GM23248 (cell line): Measurements from ENCODE around the gene CCND2. TPM values are rescaled to one million over a fixed set of nuclear protein-coding genes. Genes with fewer than 3 reads are reported as not detected.

Source experiments
- DNase-seq: peaks from one replicate; pipeline ENCODE4 v3.0.0-alpha.2; 2015
- H2AFZ ChIP-seq: fragments of 200-600 bp; sonication (generic); 2 replicates; pipeline ENCODE4 v1.6.1; 2016; ENCODE audit warnings: antibody characterized with exemption
- H3F3A ChIP-seq: fragments of 200-600 bp; sonication (generic); 2 replicates; pipeline ENCODE4 v1.6.1; 2016; ENCODE audit warnings: mild to moderate bottlenecking, antibody characterized with exemption, mixed run types; ENCODE audit not compliant: insufficient read depth
- H3K27ac ChIP-seq: fragments of 200-600 bp; sonication (generic); 2 replicates; pipeline ENCODE4 v1.5.1; 2016; ENCODE audit warnings: mild to moderate bottlenecking
- H3K27me3 ChIP-seq: fragments of 200-600 bp; sonication (generic); replicated peaks from 2 replicates; pipeline ENCODE4 v1.6.1; 2016; ENCODE audit warnings: mild to moderate bottlenecking; ENCODE audit not compliant: insufficient read depth
- H3K36me3 ChIP-seq: fragments of 200-600 bp; sonication (generic); 2 replicates; pipeline ENCODE4 v1.6.1; 2016; ENCODE audit warnings: low read depth, mild to moderate bottlenecking
- H3K4me1 ChIP-seq: fragments of 200-600 bp; sonication (generic); 2 replicates; pipeline ENCODE4 v1.6.1; 2016; ENCODE audit warnings: mild to moderate bottlenecking; ENCODE audit not compliant: insufficient read depth
- H3K4me2 ChIP-seq: fragments of 200-600 bp; sonication (generic); one replicate; pipeline ENCODE4 v1.6.1; 2016; ENCODE audit warnings: mild to moderate bottlenecking; ENCODE audit not compliant: unreplicated experiment
- H3K4me3 ChIP-seq: fragments of 200-600 bp; sonication (generic); 2 replicates; pipeline ENCODE4 v1.5.1; 2016; ENCODE audit warnings: mild to moderate bottlenecking
- H3K79me2 ChIP-seq: fragments of 200-600 bp; sonication (generic); 2 replicates; pipeline ENCODE4 v1.6.1; 2016; ENCODE audit warnings: mild to moderate bottlenecking; ENCODE audit not compliant: insufficient read depth
- H3K9ac ChIP-seq: fragments of 200-600 bp; sonication (generic); 2 replicates; pipeline ENCODE4 v1.6.1; 2016; ENCODE audit warnings: mild to moderate bottlenecking
- H3K9me2 ChIP-seq: fragments of 200-600 bp; sonication (generic); 2 replicates; pipeline ENCODE4 v1.6.1; 2016; ENCODE audit warnings: mixed run types, mild to moderate bottlenecking, moderate library complexity; ENCODE audit not compliant: insufficient read depth
- H3K9me3 ChIP-seq: fragments of 200-600 bp; sonication (generic); one replicate; pipeline ENCODE4 v1.6.1; 2017; ENCODE audit warnings: low read depth
- H4K20me1 ChIP-seq: fragments of 200-600 bp; sonication (generic); 2 replicates; pipeline ENCODE4 v1.6.0; 2016; ENCODE audit not compliant: insufficient read depth
- EZH2 ChIP-seq: fragments of 200-600 bp; sonication (generic); IDR thresholded peaks from 2 replicates; pipeline ENCODE4 v1.6.1; 2018; ENCODE audit warnings: antibody characterized with exemption, mild to moderate bottlenecking; ENCODE audit not compliant: insufficient read depth, poor library complexity, severe bottlenecking
- EZH2phosphoT487 ChIP-seq: fragments of 200-600 bp; sonication (generic); IDR thresholded peaks from 2 replicates; pipeline ENCODE4 v1.6.1; 2018; ENCODE audit warnings: antibody characterized with exemption, moderate library complexity, mild to moderate bottlenecking, low read depth; ENCODE audit not compliant: insufficient read depth
- WGBS, 2 experiments: methylation state at CpG; one replicate each; pipeline ENCODE4 v1.1.6; 2015 to 2017; ENCODE audit warnings: low lambda C conversion rate in 2 of 2, low coverage in 1 of 2; ENCODE audit errors: missing lambda C conversion rate in 2 of 2; 5-methylcytosine and 5-hydroxymethylcytosine counted together
- in situ Hi-C: fragments of 300-500 bp; cut with MboI; formaldehyde crosslinking; loops from 2 replicates; pipeline ENCODE4 v1.15.0; 2020
- polyA plus RNA-seq: library from polyadenylated mRNA; unstranded; fragments of >200 nt; fragmentation: Nextera tagmentation; extraction: Ambion mirVana; gene quantifications from 2 replicates; pipeline ENCODE4 v1.2.1, GENCODE V29; 2016
- total RNA-seq: library from RNA; depleted of rRNA; stranded (reverse); fragments of >200 nt; shearing (Covaris generic); gene quantifications from 2 replicates; pipeline ENCODE4 v1.2.3, GENCODE V29; 2014

The CCND2 gene
- total and polyA plus RNA-seq, 2 experiments from 2014 or later: 2.9 to 4.9 TPM

DNA sequence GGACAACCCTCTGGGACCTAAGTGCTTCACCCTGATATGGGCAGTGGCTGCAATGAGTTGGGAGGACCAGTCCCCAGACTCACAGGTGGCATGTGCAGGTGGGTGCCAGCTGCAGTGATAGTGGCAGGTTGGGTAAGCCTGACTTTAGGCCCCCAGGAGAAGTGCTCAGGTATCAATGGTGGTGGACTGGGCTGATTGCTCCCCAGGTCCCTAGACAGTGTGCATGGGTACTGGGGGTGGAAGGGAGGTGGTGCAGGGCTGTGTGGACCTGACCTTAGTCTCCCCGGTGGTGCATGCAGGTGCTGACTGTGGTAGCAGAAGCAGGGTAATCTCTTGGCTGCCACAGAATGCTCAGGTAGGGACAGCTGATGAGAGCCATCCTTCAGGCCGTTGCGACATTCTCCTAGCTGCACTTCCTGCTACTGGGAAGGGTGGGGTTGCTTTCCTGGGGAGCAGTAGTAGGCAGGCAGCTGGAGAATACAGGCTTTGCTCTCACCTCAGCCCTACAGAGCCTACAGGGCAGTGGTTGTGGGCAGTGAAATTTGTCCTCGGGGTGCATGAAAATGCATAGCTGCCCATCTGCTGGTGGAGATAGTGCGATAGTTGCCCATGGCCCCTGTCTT is 33.3 kb upstream of the CCND2 start:
- H4K20me1 ChIP-seq: no peaks in the 10 kb centered on the region
- DNase-seq: no peak
- no peaks in the 10 kb centered on the region for H3F3A ChIP-seq
- H3K4me1 ChIP-seq: no peaks in the 10 kb centered on the region
- H3K27ac ChIP-seq: no peak overlapping the region
- no peaks in the 10 kb centered on the region for H3K9me2 ChIP-seq
- TF ChIP-seq EZH2phosphoT487: no peak
- TF ChIP-seq EZH2: no peak
- no peaks in the 10 kb centered on the region for H3K79me2 ChIP-seq
- H3K36me3 ChIP-seq: no peaks in the 10 kb centered on the region
- H3K4me3 ChIP-seq: no peak overlapping the region
- 24 to 33% methylated on average over 5 of the region's 5 CpGs for WGBS, 2 experiments
- in situ Hi-C loops: no loop called here
- no peak overlapping the region for H3K9ac ChIP-seq
- H3K4me2 ChIP-seq: no peak overlapping the region
- H2AFZ ChIP-seq: no peak overlapping the region
- H3K27me3 ChIP-seq: 0 out of 2 replicates have a peak, but pooled peaks cover 5% of the 10 kb centered on the region
- H3K9me3 ChIP-seq: no peaks in the 10 kb centered on the region

GRCh38 chr12:4240981-4241380 is 32.6 kb upstream of the CCND2 start:
- Histone ChIP-seq H3K9me3 (no peaks in the 10 kb centered on the region), H3K9ac (no peak overlapping the region), H4K20me1 (no peaks in the 10 kb centered on the region), H3K27me3 (0 out of 2 replicates have a peak, but pooled peaks cover 5% of the 10 kb centered on the region), H3K36me3 (no peaks in the 10 kb centered on the region), H3F3A (no peaks in the 10 kb centered on the region), H3K4me2 (no peak overlapping the region), H3K4me3 (no peak overlapping the region), H3K79me2 (no peaks in the 10 kb centered on the region), H3K4me1 (no peaks in the 10 kb centered on the region), H3K27ac (no peak overlapping the region), H2AFZ (no peak overlapping the region), H3K9me2 (no peaks in the 10 kb centered on the region)
- in situ Hi-C loops: no loop called here
- no peak for TF ChIP-seq EZH2phosphoT487
- no peak for TF ChIP-seq EZH2
- WGBS, 2 experiments: 26 to 32% methylated on average over 5 of the region's 5 CpGs
- no peak for DNase-seq

DNA sequence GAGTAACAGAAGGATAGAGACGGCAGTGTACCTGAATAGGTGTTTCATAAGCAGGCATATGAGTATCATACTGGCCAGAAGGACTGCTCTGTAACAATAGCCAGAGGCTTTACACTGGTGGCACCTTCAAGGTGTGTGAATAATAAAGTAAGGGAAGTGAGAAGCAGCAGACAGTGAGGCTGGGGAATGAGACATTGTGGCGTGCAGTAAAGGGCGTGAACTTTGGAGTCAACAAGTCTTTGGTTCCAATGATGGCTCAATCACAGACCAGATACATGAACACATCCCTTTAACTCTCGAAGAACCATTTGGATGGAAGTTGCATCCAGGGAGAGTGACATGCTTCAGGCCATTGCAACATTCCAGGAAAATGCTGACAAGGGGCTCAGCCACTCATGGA is 32.0 kb upstream of the CCND2 start:
- TF ChIP-seq EZH2 (no peak), EZH2phosphoT487 (no peak)
- Histone ChIP-seq H3K36me3 (no peaks in the 10 kb centered on the region), H3K27ac (no peak overlapping the region), H3K9me3 (no peaks in the 10 kb centered on the region), H3K9ac (no peak overlapping the region), H3K79me2 (no peaks in the 10 kb centered on the region), H3K9me2 (no peaks in the 10 kb centered on the region), H2AFZ (no peak overlapping the region), H4K20me1 (no peaks in the 10 kb centered on the region), H3K4me2 (no peak overlapping the region), H3K27me3 (0 out of 2 replicates have a peak, but pooled peaks cover 5% of the 10 kb centered on the region), H3F3A (no peaks in the 10 kb centered on the region), H3K4me3 (no peak overlapping the region), H3K4me1 (no peaks in the 10 kb centered on the region)
- 17 to 19% methylated on average over 4 of the region's 4 CpGs for WGBS, 2 experiments
- in situ Hi-C loops: no loop called here
- DNase-seq: no peak

DNA sequence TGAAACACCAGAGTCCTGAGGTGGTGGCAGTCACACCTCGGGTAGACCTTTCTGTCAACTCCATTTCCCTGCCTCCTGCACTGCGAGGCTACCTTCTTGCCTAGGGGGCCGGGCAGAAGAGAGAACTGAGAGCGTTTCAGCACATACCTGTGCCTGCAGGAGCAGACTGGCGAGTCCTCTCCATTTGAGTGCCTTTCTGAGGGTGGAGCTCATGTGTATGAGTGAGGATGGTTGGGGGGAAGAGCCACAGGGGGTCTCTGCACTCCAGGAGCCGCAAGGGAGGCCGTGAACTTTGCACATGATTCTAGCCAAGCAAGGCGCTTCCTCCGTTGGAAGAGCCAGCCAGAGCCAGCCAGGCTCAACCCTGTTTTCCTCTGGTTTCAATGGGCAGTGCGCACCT is 31.0 kb upstream of the CCND2 start:
- Histone ChIP-seq H3K9ac (no peak overlapping the region), H3K36me3 (no peaks in the 10 kb centered on the region), H3K9me2 (no peaks in the 10 kb centered on the region), H3K27ac (no peak overlapping the region), H3K9me3 (no peaks in the 10 kb centered on the region), H4K20me1 (no peaks in the 10 kb centered on the region), H3F3A (no peaks in the 10 kb centered on the region), H3K4me1 (no peaks in the 10 kb centered on the region), H3K4me2 (no peak overlapping the region), H3K4me3 (no peak overlapping the region), H3K79me2 (no peaks in the 10 kb centered on the region), H2AFZ (no peak overlapping the region), H3K27me3 (no peaks in the 10 kb centered on the region)
- no peak for TF ChIP-seq EZH2phosphoT487
- no peak for TF ChIP-seq EZH2
- DNase-seq: no peak
- WGBS, 2 experiments: 36 to 42% methylated on average over 10 of the region's 10 CpGs
- in situ Hi-C loops: no loop called here
